Fibroblast of villous mesenchyme (primary cell): ENCODE results near the gene OS9. TPM values are rescaled to one million over a fixed set of nuclear protein-coding genes. Genes with fewer than 3 reads are reported as not detected.

Source experiments
- DNase-seq: peaks from one replicate; pipeline ENCODE4 v3.0.0-alpha.2; 2010; ENCODE audit warnings: low read depth
- H3K4me3 ChIP-seq: 2 replicates; pipeline ENCODE4 v1.5.1; 2011; ENCODE audit warnings: low read depth, mild to moderate bottlenecking, low read length
- total RNA-seq: library from RNA; depleted of rRNA; stranded (reverse); fragments of >200 nt; gene quantifications from 2 replicates; pipeline ENCODE4 v1.2.3, GENCODE V29; 2012
- TF ChIP-seq, protein P1 (sequence below): IDR thresholded peaks from 2 replicates; pipeline ENCODE4 v1.5.1; 2012; ENCODE audit warnings: low read depth, mild to moderate bottlenecking, low read length; ENCODE audit not compliant: insufficient read depth

Gene OS9
- total RNA-seq, 1 donor: 98.0 TPM

DNA sequence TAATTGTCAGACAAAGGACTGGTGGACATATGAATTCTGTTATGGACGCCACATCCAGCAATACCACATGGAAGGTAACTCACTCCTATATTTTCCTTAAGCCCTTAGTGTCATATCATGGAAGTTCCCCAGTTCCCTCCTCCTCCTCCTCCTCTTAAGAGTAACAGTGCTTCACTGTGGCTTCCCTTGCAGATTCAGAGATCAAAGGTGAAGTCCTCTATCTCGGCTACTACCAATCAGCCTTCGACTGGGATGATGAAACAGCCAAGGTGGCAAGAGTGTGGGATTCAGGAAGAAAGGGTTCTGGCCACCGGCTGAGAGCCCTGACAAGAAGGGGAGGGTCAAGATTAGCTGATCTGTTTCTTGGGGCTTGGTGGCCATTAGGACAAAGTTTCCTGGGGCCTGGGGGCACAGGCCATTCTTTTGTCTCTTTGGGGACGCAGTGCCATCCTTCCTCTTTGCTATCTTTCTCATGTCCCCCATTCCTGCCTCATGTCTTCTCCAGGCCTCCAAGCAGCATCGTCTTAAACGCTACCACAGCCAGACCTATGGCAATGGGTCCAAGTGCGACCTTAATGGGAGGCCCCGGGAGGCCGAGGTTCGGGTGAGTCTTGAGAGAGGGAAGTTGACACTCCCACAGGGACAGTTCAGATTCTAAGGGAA is 2.0 kb downstream of the OS9 start:
- DNase-seq: no peak
- H3K4me3 ChIP-seq: no peak overlapping the region
- TF ChIP-seq, protein P1, sequence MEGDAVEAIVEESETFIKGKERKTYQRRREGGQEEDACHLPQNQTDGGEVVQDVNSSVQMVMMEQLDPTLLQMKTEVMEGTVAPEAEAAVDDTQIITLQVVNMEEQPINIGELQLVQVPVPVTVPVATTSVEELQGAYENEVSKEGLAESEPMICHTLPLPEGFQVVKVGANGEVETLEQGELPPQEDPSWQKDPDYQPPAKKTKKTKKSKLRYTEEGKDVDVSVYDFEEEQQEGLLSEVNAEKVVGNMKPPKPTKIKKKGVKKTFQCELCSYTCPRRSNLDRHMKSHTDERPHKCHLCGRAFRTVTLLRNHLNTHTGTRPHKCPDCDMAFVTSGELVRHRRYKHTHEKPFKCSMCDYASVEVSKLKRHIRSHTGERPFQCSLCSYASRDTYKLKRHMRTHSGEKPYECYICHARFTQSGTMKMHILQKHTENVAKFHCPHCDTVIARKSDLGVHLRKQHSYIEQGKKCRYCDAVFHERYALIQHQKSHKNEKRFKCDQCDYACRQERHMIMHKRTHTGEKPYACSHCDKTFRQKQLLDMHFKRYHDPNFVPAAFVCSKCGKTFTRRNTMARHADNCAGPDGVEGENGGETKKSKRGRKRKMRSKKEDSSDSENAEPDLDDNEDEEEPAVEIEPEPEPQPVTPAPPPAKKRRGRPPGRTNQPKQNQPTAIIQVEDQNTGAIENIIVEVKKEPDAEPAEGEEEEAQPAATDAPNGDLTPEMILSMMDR: no peak

DNA sequence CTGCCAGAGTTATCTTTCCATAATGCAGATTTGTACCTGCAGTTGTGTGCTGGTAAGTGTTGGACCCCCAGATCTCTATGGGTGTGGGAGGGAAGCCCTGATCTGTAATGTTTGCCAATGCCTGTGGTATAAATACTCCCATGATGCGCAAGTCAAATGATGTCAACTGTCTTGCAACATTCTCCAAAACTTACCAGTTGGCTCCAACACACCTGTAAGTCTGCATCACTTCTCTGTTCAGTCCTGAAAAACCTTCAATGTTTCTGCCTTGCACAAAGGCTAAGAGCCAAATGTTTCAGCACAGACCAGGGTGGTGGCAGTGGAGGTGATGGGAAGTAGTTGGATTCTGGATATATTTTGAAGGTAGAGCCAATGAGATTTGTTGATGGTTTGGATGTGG is 3.1 kb downstream of the OS9 start:
- no peak overlapping the region for H3K4me3 ChIP-seq
- TF ChIP-seq, protein P1: no peak
- DNase-seq: no peak

DNA sequence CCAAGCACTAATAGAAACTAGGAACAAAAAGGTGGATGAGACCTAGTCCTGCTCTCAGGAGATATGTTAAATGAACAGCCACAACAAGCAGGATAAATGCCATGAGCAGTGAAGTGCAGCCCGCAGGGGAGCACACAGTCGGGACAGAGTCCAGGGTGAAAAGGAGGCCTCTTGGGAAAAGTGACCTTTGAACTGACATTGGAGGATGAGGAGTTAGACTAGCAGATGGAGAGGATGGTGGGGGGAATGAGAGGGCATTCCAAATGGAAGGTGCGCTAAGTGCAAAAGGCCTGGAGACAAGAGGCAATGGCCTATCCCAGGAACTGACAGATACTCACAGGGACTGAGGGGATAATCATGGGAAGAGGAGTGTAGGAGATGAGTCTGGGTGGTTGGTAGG is 4.5 kb downstream of the OS9 start:
- TF ChIP-seq, protein P1: no peak
- no peak for DNase-seq
- H3K4me3 ChIP-seq: no peak overlapping the region

DNA sequence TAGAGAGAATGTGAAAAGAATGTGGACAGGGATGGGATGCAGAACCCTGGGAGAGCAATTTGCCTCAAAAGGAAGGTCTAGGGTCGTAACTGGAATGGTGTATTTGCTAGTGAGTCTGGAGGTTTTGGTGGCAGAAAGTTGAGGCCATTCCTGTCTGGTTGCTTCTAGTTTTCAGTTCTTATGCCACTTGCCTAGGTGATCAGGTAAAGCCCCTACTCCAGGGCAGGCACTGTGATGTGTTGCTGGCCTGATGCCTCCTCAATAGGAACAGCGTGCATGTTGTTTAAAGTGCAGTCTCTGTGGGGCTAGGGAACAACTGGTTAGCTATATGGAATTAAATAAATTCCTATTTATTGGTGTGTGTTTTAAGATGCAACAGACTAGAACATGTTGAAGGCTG is 6.4 kb downstream of the OS9 start:
- TF ChIP-seq, protein P1: no peak
- H3K4me3 ChIP-seq: no peak overlapping the region
- DNase-seq: no peak

DNA sequence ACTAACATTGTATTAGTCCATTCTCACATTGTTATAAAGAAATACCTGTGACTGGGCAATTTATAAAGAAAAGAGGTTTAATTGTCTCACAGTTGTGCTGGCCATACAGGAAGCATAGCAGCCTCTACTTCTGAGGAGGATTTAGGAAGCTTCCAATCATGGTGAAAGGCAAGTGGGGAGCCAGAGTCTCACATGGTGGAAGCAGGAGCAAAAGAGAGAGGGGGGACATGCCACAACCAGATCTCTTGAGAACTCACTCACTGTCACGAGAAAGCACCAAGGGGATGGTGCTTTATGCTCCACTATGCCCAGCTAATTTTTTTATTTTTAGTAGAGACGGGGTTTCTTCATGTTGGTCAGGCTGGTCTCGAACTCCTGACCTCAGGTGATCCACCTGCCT is 13.3 kb downstream of the OS9 start:
- DNase-seq: no peak
- TF ChIP-seq, protein P1: no peak
- H3K4me3 ChIP-seq: no peak overlapping the region

DNA sequence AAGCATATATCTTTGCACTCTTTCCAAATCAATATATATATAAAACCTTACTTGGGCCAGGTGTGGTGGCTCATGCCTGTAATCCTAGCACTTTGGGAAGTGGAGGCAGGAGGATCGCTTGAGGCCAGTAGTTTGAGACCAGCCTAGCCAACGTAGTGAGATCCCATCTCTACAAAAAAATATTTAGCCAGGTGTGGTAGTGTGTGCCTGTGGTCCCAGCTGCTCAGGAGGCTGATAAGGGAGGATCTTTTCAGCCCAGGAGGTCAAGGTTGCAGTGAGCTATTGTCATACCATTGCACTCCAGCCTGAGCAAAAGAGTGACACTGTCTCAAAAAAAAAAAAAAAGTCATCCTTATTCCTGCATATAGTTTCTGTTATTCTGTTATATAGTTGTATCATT is 14.4 kb downstream of the OS9 start:
- TF ChIP-seq, protein P1: no peak
- no peak for DNase-seq
- H3K4me3 ChIP-seq: no peak overlapping the region

DNA sequence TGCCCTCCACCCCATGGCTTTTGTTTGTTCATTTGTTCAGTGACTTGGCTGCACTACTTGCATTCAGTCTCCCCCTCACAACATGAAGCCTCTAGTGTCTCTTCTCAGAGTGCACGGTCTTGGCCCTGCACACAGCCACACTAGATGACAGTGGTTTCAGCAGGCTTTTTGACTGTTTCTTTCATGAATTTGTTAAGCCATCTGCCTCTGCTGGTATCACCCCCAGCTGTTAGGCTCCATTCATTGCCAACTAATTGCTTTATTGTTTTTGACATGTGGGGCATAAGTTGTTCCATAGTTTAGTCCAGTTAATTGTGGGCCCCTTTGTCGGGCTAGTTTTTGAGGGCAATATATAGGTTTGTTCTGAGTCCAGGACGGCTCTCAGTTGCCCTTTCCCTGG is 18.8 kb downstream of the OS9 start:
- no peak overlapping the region for H3K4me3 ChIP-seq
- DNase-seq: no peak
- TF ChIP-seq, protein P1: no peak
